ENCODE results near the gene ZBTB32.
A peak's percentile ranks its signal among the peaks of the same experiment; 100 is the strongest.

Gene ZBTB32

GRCh38 chr19:35738887-35739229 is 34.5 kb downstream of the ZBTB32 start:
- DNase-seq = no peak

GRCh38 chr19:35739275-35740107 is 35.1 kb downstream of the ZBTB32 start:
- no peak for DNase-seq

- no peak for DNase-seq
Measured at GRCh38 chr19:35740108-35740422, 35.7 kb downstream of the ZBTB32 start.

GRCh38 chr19:35740423-35741202 is 36.3 kb downstream of the ZBTB32 start:
- peak; percentile 97 to 98 for DNase-seq

GRCh38 chr19:35741203-35741515 is 36.8 kb downstream of the ZBTB32 start:
- no peak for DNase-seq

- no peak for DNase-seq
Measured at GRCh38 chr19:35742121-35742724, 37.9 kb downstream of the ZBTB32 start, which contains the start of gene IGFLR1. TSS of gene IGFLR1 (minus strand) at chr19:35742452. CDS start at chr19:35741180, 1,272 bp downstream.

GRCh38 chr19:35743640-35744429 is 39.5 kb downstream of the ZBTB32 start:
- DNase-seq = no peak

- DNase-seq = peak; percentile 87 to 98
Measured at GRCh38 chr19:35744430-35745327, 40.3 kb downstream of the ZBTB32 start.

- peak; percentile 97 to 99 for DNase-seq
Measured at GRCh38 chr19:35745328-35746086, 41.1 kb downstream of the ZBTB32 start, which contains the start of the genes PSENEN and U2AF1L4. TSS of gene PSENEN (plus strand) at chr19:35745651. CDS start at chr19:35745931, 280 bp downstream. TSS of gene U2AF1L4 (minus strand) at chr19:35745418. CDS start at chr19:35745391, 27 bp downstream.

- no peak for DNase-seq
Measured at GRCh38 chr19:35746087-35746462, 41.7 kb downstream of the ZBTB32 start.

GRCh38 chr19:35746531-35746930 is 42.2 kb downstream of the ZBTB32 start:
- no peak for DNase-seq

GRCh38 chr19:35748106-35749020 is 44.0 kb downstream of the ZBTB32 start, which contains the start of gene LIN37:
TSS of gene LIN37 (plus strand) at chr19:35748576. CDS start at chr19:35748725, 149 bp downstream.
- peak; percentile 98 for DNase-seq

GRCh38 chr19:35750167-35750566 is 45.8 kb downstream of the ZBTB32 start:
- DNase-seq = no peak

- DNase-seq = no peak
Measured at GRCh38 chr19:35751839-35752745, 47.7 kb downstream of the ZBTB32 start.

- DNase-seq = no peak
Measured at GRCh38 chr19:35752746-35753350, 48.5 kb downstream of the ZBTB32 start.

- no peak for DNase-seq
Measured at GRCh38 chr19:35753634-35754369, 49.4 kb downstream of the ZBTB32 start.

- no peak for DNase-seq
Measured at GRCh38 chr19:35754370-35755130, 50.2 kb downstream of the ZBTB32 start.
